A549 (cell line): ENCODE measurements around the gene CFAP61. TPM values are rescaled to one million over a fixed set of nuclear protein-coding genes. Genes with fewer than 3 reads are reported as not detected.

Experiments used
- ATAC-seq, 2 experiments: fragments of 200-7000 bp in 1 of 2; fragments of >200 bp in 1 of 2; cut with Nextera tagmentation in 1 of 2; cut with Tn5 transposase in 1 of 2; 3 replicates each; pipeline versions ENCODE4 v1.8.0 to v1.9.1; 2018 to 2020; ENCODE audit warnings: mild to moderate bottlenecking in 1 of 2, moderate library complexity in 1 of 2
- CTCF ChIA-PET: fragments of 300-600 bp; sonication (Branson Sonifier 250); formaldehyde crosslinking; extraction: SDS; loops from one replicate; lab custom pipeline; 2021; ENCODE audit warnings: antibody characterized with exemption, inconsistent platforms; lab: Yijun Ruan, JAX
- POLR2A ChIA-PET: fragments of 350-600 bp; formaldehyde crosslinking; extraction: SDS; loops from one replicate; lab custom pipeline; 2021; ENCODE audit warnings: antibody characterized with exemption, inconsistent platforms; lab: Yijun Ruan, JAX
- DNase-seq, 2 experiments: peaks; one replicate each; pipeline versions ENCODE4 v3.0.0 to v3.0.0-alpha.2; 2011 to 2016; ENCODE audit warnings: low read depth in 1 of 2, low spot score in 1 of 2
- FAIRE-seq: peaks from 2 replicates; lab custom pipeline; 2011; peaks lifted over from hg19 to GRCh38; lab: Jason Lieb, UNC
- H3K27ac ChIP-seq, 2 experiments: fragments of >200 bp; sonication (Bioruptor Twin); formaldehyde crosslinking; 3 replicates each; pipeline ENCODE4 v1.5.1; 2016 to 2017
- H3K4me1 ChIP-seq: fragments of >200 bp; sonication (Bioruptor Twin); formaldehyde crosslinking; 3 replicates; pipeline ENCODE4 v1.6.1; 2016
- H3K4me2 ChIP-seq: fragments of >200 bp; sonication (Bioruptor Twin); formaldehyde crosslinking; 3 replicates; pipeline ENCODE4 v1.6.1; 2016
- H3K4me3 ChIP-seq: fragments of >200 bp; sonication (Bioruptor Twin); formaldehyde crosslinking; 3 replicates; pipeline ENCODE4 v1.5.1; 2016
- H3K9me3 ChIP-seq: fragments of >200 bp; sonication (Bioruptor Twin); formaldehyde crosslinking; 3 replicates; pipeline ENCODE4 v1.6.1; 2016
- BHLHE40 ChIP-seq: IDR thresholded peaks from 2 replicates; pipeline ENCODE4 v1.6.1; 2012; ENCODE audit warnings: low read depth, low read length, inconsistent platforms
- CBX2 ChIP-seq: fragments of 200-600 bp; sonication (generic); IDR thresholded peaks from 2 replicates; pipeline ENCODE4 v1.6.1; 2016; ENCODE audit warnings: low read depth, mild to moderate bottlenecking, borderline replicate concordance
- E2F6 ChIP-seq: IDR thresholded peaks from 2 replicates; pipeline ENCODE4 v1.6.1; 2012; ENCODE audit warnings: low read depth, borderline replicate concordance
- EHF ChIP-seq: fragments of 250-450 bp; sonication (Bioruptor Pico); IDR thresholded peaks from 2 replicates; pipeline ENCODE4 v1.5.0; 2020; ENCODE audit warnings: mild to moderate bottlenecking
- ESRRA ChIP-seq: fragments of 150-350 bp; IDR thresholded peaks from 2 replicates; pipeline ENCODE4 v1.6.1; 2014; ENCODE audit warnings: mild to moderate bottlenecking, low read length, borderline replicate concordance
- FOSB ChIP-seq: fragments of 250-450 bp; sonication (Bioruptor Pico); IDR thresholded peaks from 2 replicates; pipeline ENCODE4 v1.5.0; 2020; ENCODE audit warnings: mild to moderate bottlenecking, moderate library complexity
- HOXB13 ChIP-seq: fragments of 250-450 bp; sonication (Bioruptor Pico); IDR thresholded peaks from 2 replicates; pipeline ENCODE4 v1.5.0; 2020; ENCODE audit warnings: low read depth, mild to moderate bottlenecking, moderate library complexity
- HOXB5 ChIP-seq: fragments of 250-450 bp; sonication (Bioruptor Pico); IDR thresholded peaks from 2 replicates; pipeline ENCODE4 v1.5.0; 2020; ENCODE audit warnings: mild to moderate bottlenecking, moderate library complexity
- JUN ChIP-seq, 2 experiments: fragments of >200 bp; sonication (Bioruptor Twin); formaldehyde crosslinking; IDR thresholded peaks; 2 replicates in 1 of 2; 3 replicates in 1 of 2; pipeline ENCODE4 v1.6.1; 2016 to 2017
- KDM5A ChIP-seq: fragments of 200-600 bp; sonication (generic); IDR thresholded peaks from 2 replicates; pipeline ENCODE4 v1.6.1; 2016; ENCODE audit warnings: antibody characterized with exemption, mild to moderate bottlenecking
- PBX3 ChIP-seq: IDR thresholded peaks from 2 replicates; pipeline ENCODE4 v1.6.1; 2012
- RARB ChIP-seq: fragments of 250-450 bp; sonication (Bioruptor Pico); IDR thresholded peaks from 2 replicates; pipeline ENCODE4 v1.8.0; 2021; ENCODE audit warnings: mild to moderate bottlenecking, moderate library complexity
- RCOR1 ChIP-seq: fragments of 150-350 bp; IDR thresholded peaks from 2 replicates; pipeline ENCODE4 v1.6.1; 2014; ENCODE audit warnings: antibody characterized with exemption, low read length, low read depth
- REST ChIP-seq: fragments of 200-600 bp; sonication (generic); IDR thresholded peaks from 2 replicates; pipeline ENCODE4 v1.6.1; 2016; ENCODE audit warnings: antibody characterized with exemption, mild to moderate bottlenecking, moderate library complexity
- TFCP2L1 ChIP-seq: fragments of 250-450 bp; sonication (Bioruptor Pico); IDR thresholded peaks from 2 replicates; pipeline ENCODE4 v1.5.0; 2021; ENCODE audit warnings: mild to moderate bottlenecking
- WGBS: methylation state at CpG from one replicate; pipeline ENCODE4 v1.1.6; 2017; ENCODE audit errors: missing lambda C conversion rate; 5-methylcytosine and 5-hydroxymethylcytosine counted together
- polyA plus RNA-seq, 4 experiments: library from polyadenylated mRNA; depleted of rRNA in 3 of 4; stranded (reverse); fragments of >200 nt; fragmentation: RNase III in 1 of 4; extraction: RNeasy Plus Mini Kit Qiagen cat#74134 plus additional on column Dnase treatment in 1 of 4; gene quantifications; 2 replicates in 3 of 4; 3 replicates in 1 of 4; pipeline ENCODE4 v1.2.3, GENCODE V29; 2011 to 2017

Gene CFAP61
- polyA plus RNA-seq, 2 of the 4 experiments (the other 2 are of a cell fraction), result 0.39 to 0.70 TPM

- CTCF ChIA-PET, result interaction anchor here (1.1 kb wide), 1 partner anchor 148 kb away, joined by 3 read pairs; no protein-coding TSS in a partner anchor
- H3K9me3 ChIP-seq, result peaks cover 7% of the 10 kb centered on the region
- H3K4me1 ChIP-seq, result no peaks in the 10 kb centered on the region
- DNase-seq (no peak), FAIRE-seq (no peak), ATAC-seq (no peak)
- no peak overlapping the region for H3K4me3 ChIP-seq
- 34% methylated on average over 11 of the region's 11 CpGs for WGBS
- POLR2A ChIA-PET, result no interaction called here
- H3K4me2 ChIP-seq, result no peak overlapping the region
- no peak for TF ChIP-seq FOSB
- TF ChIP-seq KDM5A, result no peak
- no peak for TF ChIP-seq JUN (IDR thresholded peaks at IDR 0.05)
- TF ChIP-seq REST, result no peak
- H3K27ac ChIP-seq, result no peak overlapping the region
Measured at GRCh38 chr20:20231528-20232298, 179.4 kb downstream of the CFAP61 start.

- CTCF ChIA-PET, result interaction anchor here (1.2 to 1.5 kb wide), 2 partner anchors 9 to 149 kb away, joined by 3 to 4 read pairs; no protein-coding TSS in a partner anchor
Measured at GRCh38 chr20:20233041-20233514, 180.7 kb downstream of the CFAP61 start.

GRCh38 chr20:20235681-20236080, 183.3 kb downstream of the CFAP61 start:
- no peak overlapping the region for H3K27ac ChIP-seq
- FAIRE-seq, result no peak
- no peak overlapping the region for H3K4me3 ChIP-seq
- no peaks in the 10 kb centered on the region for H3K4me1 ChIP-seq
- ATAC-seq, result no peak
- ChIA-PET POLR2A (no interaction called here), CTCF (no interaction called here)
- WGBS, result 24% methylated on average over 4 of the region's 4 CpGs
- no peak for DNase-seq
- H3K4me2 ChIP-seq, result no peak overlapping the region
- TF ChIP-seq HOXB5 (no peak), CBX2 (no peak), TFCP2L1 (no peak), ESRRA (no peak), RCOR1 (no peak), BHLHE40 (no peak), RARB (CRISPR knock-in tag) (no peak), PBX3 (no peak)
- no peaks in the 10 kb centered on the region for H3K9me3 ChIP-seq

More at GRCh38 chr20:20233041-20233514, 180.7 kb downstream of the CFAP61 start:
- H3K4me2 ChIP-seq, result no peak overlapping the region
- H3K4me3 ChIP-seq, result no peak overlapping the region
- H3K27ac ChIP-seq, result no peak overlapping the region
- no peak for FAIRE-seq
- 69% methylated on average over 19 of the region's 19 CpGs for WGBS
- no peaks in the 10 kb centered on the region for H3K9me3 ChIP-seq
- no peak for DNase-seq
- no peak for TF ChIP-seq HOXB13
- TF ChIP-seq EHF (CRISPR knock-in tag), result no peak
- no peak for TF ChIP-seq E2F6
- POLR2A ChIA-PET, result no interaction called here
- no peaks in the 10 kb centered on the region for H3K4me1 ChIP-seq
- peak in 1 of 2 experiments; percentile 40; a peak in 2 of 6 replicates for ATAC-seq
